Nephron progenitor cell (in vitro differentiated cells): ENCODE data around the gene RDH11.
A peak's percentile ranks its signal among the peaks of the same experiment; 100 is the strongest.
"Not testable (repeated sequence)": the region's sequence is repeated elsewhere in the genome, so short reads cannot be mapped to it uniquely, and the experiment has no call there.

Experiments
- DNase-seq: peaks from one replicate; pipeline ENCODE4 v3.0.0; 2021
- H3K27ac Mint-ChIP-seq: 2 replicates; pipeline ENCODE4 v1.8.0; 2021; ENCODE audit warnings: mild to moderate bottlenecking, moderate library complexity, mixed read lengths
- H3K27me3 Mint-ChIP-seq: 2 replicates; pipeline ENCODE4 v1.8.0; 2021; ENCODE audit warnings: mild to moderate bottlenecking, low read depth, mixed read lengths; ENCODE audit not compliant: poor library complexity
- H3K36me3 Mint-ChIP-seq: 2 replicates; pipeline ENCODE4 v1.8.0; 2021; ENCODE audit warnings: low read depth, mixed read lengths
- H3K4me1 Mint-ChIP-seq: 2 replicates; pipeline ENCODE4 v1.8.0; 2021; ENCODE audit warnings: mixed read lengths
- H3K4me3 Mint-ChIP-seq: 2 replicates; pipeline ENCODE4 v1.8.0; 2021; ENCODE audit warnings: mild to moderate bottlenecking, moderate library complexity, mixed read lengths
- H3K9me3 Mint-ChIP-seq: 2 replicates; pipeline ENCODE4 v1.8.0; 2021; ENCODE audit warnings: mild to moderate bottlenecking, moderate library complexity, mixed read lengths
- TF ChIP-seq, protein P1 (sequence below): fragments of 200-600 bp; sonication (generic); IDR thresholded peaks from 2 replicates; pipeline ENCODE4 v1.5.0; 2021; ENCODE audit warnings: antibody characterized with exemption

The RDH11 gene

DNA sequence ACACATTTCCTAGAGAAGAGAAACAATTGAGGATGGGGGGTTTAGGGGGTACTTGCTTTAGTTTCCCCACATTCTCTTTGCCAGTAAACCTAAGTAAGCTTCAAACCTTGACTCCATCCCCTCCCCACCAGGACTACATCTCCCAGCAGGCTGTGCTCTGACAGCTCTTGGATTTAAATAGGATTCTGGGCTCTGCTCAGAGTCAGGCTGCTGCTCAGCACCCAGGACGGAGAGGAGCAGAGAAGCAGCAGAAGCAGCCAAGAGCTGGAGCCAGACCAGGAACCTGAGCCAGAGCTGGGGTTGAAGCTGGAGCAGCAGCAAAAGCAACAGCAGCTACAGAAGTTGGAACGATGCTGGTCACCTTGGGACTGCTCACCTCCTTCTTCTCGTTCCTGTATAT is 26.7 kb upstream of the RDH11 start:
- DNase-seq: peak; percentile 11
- TF ChIP-seq, protein P1, sequence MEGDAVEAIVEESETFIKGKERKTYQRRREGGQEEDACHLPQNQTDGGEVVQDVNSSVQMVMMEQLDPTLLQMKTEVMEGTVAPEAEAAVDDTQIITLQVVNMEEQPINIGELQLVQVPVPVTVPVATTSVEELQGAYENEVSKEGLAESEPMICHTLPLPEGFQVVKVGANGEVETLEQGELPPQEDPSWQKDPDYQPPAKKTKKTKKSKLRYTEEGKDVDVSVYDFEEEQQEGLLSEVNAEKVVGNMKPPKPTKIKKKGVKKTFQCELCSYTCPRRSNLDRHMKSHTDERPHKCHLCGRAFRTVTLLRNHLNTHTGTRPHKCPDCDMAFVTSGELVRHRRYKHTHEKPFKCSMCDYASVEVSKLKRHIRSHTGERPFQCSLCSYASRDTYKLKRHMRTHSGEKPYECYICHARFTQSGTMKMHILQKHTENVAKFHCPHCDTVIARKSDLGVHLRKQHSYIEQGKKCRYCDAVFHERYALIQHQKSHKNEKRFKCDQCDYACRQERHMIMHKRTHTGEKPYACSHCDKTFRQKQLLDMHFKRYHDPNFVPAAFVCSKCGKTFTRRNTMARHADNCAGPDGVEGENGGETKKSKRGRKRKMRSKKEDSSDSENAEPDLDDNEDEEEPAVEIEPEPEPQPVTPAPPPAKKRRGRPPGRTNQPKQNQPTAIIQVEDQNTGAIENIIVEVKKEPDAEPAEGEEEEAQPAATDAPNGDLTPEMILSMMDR: no peak

GRCh38 chr14:67721875-67722274 is 26.3 kb upstream of the RDH11 start:
- H3K27ac Mint-ChIP-seq: no peak overlapping the region
- H3K4me3 Mint-ChIP-seq: no peak overlapping the region
- peaks cover 34% of the 10 kb centered on the region for H3K27me3 Mint-ChIP-seq
- no peaks in the 10 kb centered on the region for H3K9me3 Mint-ChIP-seq
- TF ChIP-seq, protein P1: no peak
- DNase-seq: no peak
- H3K36me3 Mint-ChIP-seq: no peaks in the 10 kb centered on the region
- no peaks in the 10 kb centered on the region for H3K4me1 Mint-ChIP-seq

More for the DNA sequence above, 26.7 kb upstream of the RDH11 start:
- no peaks in the 10 kb centered on the region for H3K9me3 Mint-ChIP-seq
- H3K27me3 Mint-ChIP-seq: peaks cover 36% of the 10 kb centered on the region
- H3K27ac Mint-ChIP-seq: no peak overlapping the region
- no peaks in the 10 kb centered on the region for H3K4me1 Mint-ChIP-seq
- H3K36me3 Mint-ChIP-seq: no peaks in the 10 kb centered on the region
- H3K4me3 Mint-ChIP-seq: no peak overlapping the region

DNA sequence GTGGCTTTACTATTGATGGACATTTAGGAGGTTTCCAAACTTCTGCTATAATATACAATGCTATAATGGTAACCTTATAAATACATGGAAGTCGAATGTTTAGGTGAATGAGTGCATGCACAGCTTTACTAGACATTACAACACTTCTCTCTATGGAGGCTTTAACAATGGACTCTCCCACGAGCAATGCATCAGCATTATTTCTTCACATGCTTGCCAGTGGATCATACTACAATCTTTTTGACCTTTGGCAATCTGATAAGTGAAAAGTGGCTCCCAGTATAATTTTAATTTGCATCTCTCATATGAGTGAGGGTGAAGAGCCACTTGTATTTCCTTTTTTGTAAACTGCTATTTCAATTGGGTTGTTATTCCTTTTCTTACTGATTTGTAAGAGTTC is 24.3 kb upstream of the RDH11 start:
- TF ChIP-seq, protein P1: no peak
- Mint-ChIP-seq H3K4me1 (no peaks in the 10 kb centered on the region), H3K9me3 (no peaks in the 10 kb centered on the region), H3K4me3 (no peak overlapping the region), H3K36me3 (no peaks in the 10 kb centered on the region), H3K27ac (no peak overlapping the region), H3K27me3 (peaks cover 28% of the 10 kb centered on the region)
- no peak for DNase-seq

GRCh38 chr14:67719385-67719784 is 23.8 kb upstream of the RDH11 start:
- not testable (repeated sequence) for DNase-seq, H3K36me3 Mint-ChIP-seq, H3K4me3 Mint-ChIP-seq, H3K9me3 Mint-ChIP-seq, H3K27ac Mint-ChIP-seq, H3K4me1 Mint-ChIP-seq
- H3K27me3 Mint-ChIP-seq: peaks cover 26% of the 10 kb centered on the region

- H3K36me3 Mint-ChIP-seq: no peaks in the 10 kb centered on the region
Measured at GRCh38 chr14:67718265-67718664, 22.7 kb upstream of the RDH11 start.

DNA sequence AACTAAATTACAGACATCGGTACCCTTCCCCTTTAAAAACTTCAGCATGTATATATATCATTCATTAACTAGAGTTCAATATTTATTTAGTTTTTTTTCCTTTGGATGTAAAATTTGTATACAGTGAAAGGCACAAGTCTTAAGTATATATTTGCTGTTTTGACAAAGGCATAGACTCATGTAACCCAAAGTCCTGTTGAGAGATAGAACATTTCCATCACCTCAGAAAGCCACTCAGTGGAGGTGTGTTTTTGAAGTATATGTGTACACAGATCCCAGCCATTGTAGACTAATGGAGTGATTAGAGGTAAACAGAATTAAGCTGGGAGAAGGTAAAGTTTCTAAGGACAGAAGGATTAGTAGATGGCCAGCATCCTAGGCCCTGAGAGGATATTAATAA is 21.5 kb upstream of the RDH11 start:
- Mint-ChIP-seq H3K9me3 (peaks cover 7% of the 10 kb centered on the region), H3K27ac (no peak overlapping the region), H3K4me1 (no peaks in the 10 kb centered on the region), H3K36me3 (no peaks in the 10 kb centered on the region), H3K4me3 (no peak overlapping the region), H3K27me3 (peaks cover 21% of the 10 kb centered on the region)
- no peak for DNase-seq
- TF ChIP-seq, protein P1: no peak

More at GRCh38 chr14:67718265-67718664, 22.7 kb upstream of the RDH11 start:
- peaks cover 29% of the 10 kb centered on the region for H3K27me3 Mint-ChIP-seq
- no peak for DNase-seq
- TF ChIP-seq, protein P1: no peak
- H3K27ac Mint-ChIP-seq: no peak overlapping the region
- no peaks in the 10 kb centered on the region for H3K9me3 Mint-ChIP-seq
- no peaks in the 10 kb centered on the region for H3K4me1 Mint-ChIP-seq
- no peak overlapping the region for H3K4me3 Mint-ChIP-seq
